GM12892 (cell line): ENCODE data around the gene DCLK1.

Experiments used
- DNase-seq: peaks from one replicate; pipeline ENCODE4 v3.0.0; 2011; ENCODE audit not compliant: insufficient read length
- FAIRE-seq: peaks from 2 replicates; lab custom pipeline; 2011; peaks lifted over from hg19 to GRCh38; lab: Jason Lieb, UNC
- POLR2A ChIP-seq: IDR thresholded peaks from 2 replicates; pipeline ENCODE4 v1.6.1; 2011; ENCODE audit warnings: low read depth, low read length, control low read depth
- POLR2AphosphoS5 ChIP-seq: IDR thresholded peaks from 2 replicates; pipeline ENCODE4 v1.6.1; 2011; ENCODE audit warnings: low read depth, low read length, control low read depth
- TAF1 ChIP-seq: IDR thresholded peaks from 2 replicates; pipeline ENCODE4 v1.6.1; 2011; ENCODE audit warnings: low read depth, mild to moderate bottlenecking, control low read depth, low read length, borderline replicate concordance

The DCLK1 gene

GRCh38 chr13:35848336-35849255 is 282.6 kb downstream of the DCLK1 start:
- FAIRE-seq (no peak), DNase-seq (no peak)
- TF ChIP-seq POLR2A (no peak), POLR2AphosphoS5 (no peak), TAF1 (no peak)

- DNase-seq (no peak), FAIRE-seq (no peak)
- TF ChIP-seq POLR2AphosphoS5 (no peak), POLR2A (no peak), TAF1 (no peak)
Observed at GRCh38 chr13:35843272-35843671, 287.9 kb downstream of the DCLK1 start.

- no peak for TF ChIP-seq TAF1
- TF ChIP-seq POLR2AphosphoS5, result no peak
- no peak for TF ChIP-seq POLR2A
- no peak for DNase-seq
- no peak for FAIRE-seq
Observed at GRCh38 chr13:35841060-35841521, 290.1 kb downstream of the DCLK1 start.

- no peak for TF ChIP-seq POLR2AphosphoS5
- TF ChIP-seq POLR2A, result no peak
- no peak for TF ChIP-seq TAF1
- no peak for DNase-seq
- no peak for FAIRE-seq
Observed at GRCh38 chr13:35839806-35840205, 291.4 kb downstream of the DCLK1 start.

- DNase-seq (no peak), FAIRE-seq (no peak)
- TF ChIP-seq POLR2A (no peak), POLR2AphosphoS5 (no peak), TAF1 (no peak)
Observed at GRCh38 chr13:35838356-35838755, 292.8 kb downstream of the DCLK1 start.

GRCh38 chr13:35836446-35836845 is 294.7 kb downstream of the DCLK1 start:
- TF ChIP-seq POLR2A, result no peak
- TF ChIP-seq POLR2AphosphoS5, result no peak
- TF ChIP-seq TAF1, result no peak
- DNase-seq (no peak), FAIRE-seq (no peak)

GRCh38 chr13:35835989-35836388 is 295.2 kb downstream of the DCLK1 start:
- DNase-seq, result no peak
- no peak for FAIRE-seq
- TF ChIP-seq TAF1 (no peak), POLR2A (no peak)

- DNase-seq (no peak), FAIRE-seq (no peak)
- TF ChIP-seq TAF1 (no peak), POLR2A (no peak), POLR2AphosphoS5 (no peak)
Observed at GRCh38 chr13:35833608-35834275, 297.4 kb downstream of the DCLK1 start.

- FAIRE-seq (no peak), DNase-seq (no peak)
- TF ChIP-seq POLR2A, result no peak
- TF ChIP-seq TAF1, result no peak
- no peak for TF ChIP-seq POLR2AphosphoS5
Observed at GRCh38 chr13:35833031-35833430, 298.2 kb downstream of the DCLK1 start.

- no peak for FAIRE-seq
Observed at GRCh38 chr13:35832551-35832950, 298.6 kb downstream of the DCLK1 start.

GRCh38 chr13:35830850-35831450 is 300.2 kb downstream of the DCLK1 start:
- TF ChIP-seq TAF1, result no peak
- TF ChIP-seq POLR2A, result no peak
- TF ChIP-seq POLR2AphosphoS5, result no peak
- no peak for DNase-seq
- no peak for FAIRE-seq

More at GRCh38 chr13:35832551-35832950, 298.6 kb downstream of the DCLK1 start:
- no peak for TF ChIP-seq POLR2AphosphoS5
- TF ChIP-seq POLR2A, result no peak
- no peak for TF ChIP-seq TAF1
- no peak for DNase-seq
